Choroid plexus epithelial cell (primary cell): ENCODE results near the gene APH1B.
"Not testable (repeated sequence)": the region's sequence is repeated elsewhere in the genome, so short reads cannot be mapped to it uniquely, and the experiment has no call there.

Experiments used
- DNase-seq: peaks from one replicate; pipeline ENCODE4 v3.0.0-alpha.2; 2010; ENCODE audit warnings: low read depth
- H3K4me3 ChIP-seq: 2 replicates; pipeline ENCODE4 v1.5.1; 2011; ENCODE audit warnings: low read depth, mild to moderate bottlenecking, control low read depth, low read length, moderate library complexity
- TF ChIP-seq, protein P1 (sequence below): conservative IDR thresholded peaks from 2 replicates; pipeline ENCODE4 v1.5.1; 2011; ENCODE audit warnings: low read depth, mild to moderate bottlenecking, control low read depth, inconsistent platforms, low read length, moderate library complexity

APH1B gene

DNA sequence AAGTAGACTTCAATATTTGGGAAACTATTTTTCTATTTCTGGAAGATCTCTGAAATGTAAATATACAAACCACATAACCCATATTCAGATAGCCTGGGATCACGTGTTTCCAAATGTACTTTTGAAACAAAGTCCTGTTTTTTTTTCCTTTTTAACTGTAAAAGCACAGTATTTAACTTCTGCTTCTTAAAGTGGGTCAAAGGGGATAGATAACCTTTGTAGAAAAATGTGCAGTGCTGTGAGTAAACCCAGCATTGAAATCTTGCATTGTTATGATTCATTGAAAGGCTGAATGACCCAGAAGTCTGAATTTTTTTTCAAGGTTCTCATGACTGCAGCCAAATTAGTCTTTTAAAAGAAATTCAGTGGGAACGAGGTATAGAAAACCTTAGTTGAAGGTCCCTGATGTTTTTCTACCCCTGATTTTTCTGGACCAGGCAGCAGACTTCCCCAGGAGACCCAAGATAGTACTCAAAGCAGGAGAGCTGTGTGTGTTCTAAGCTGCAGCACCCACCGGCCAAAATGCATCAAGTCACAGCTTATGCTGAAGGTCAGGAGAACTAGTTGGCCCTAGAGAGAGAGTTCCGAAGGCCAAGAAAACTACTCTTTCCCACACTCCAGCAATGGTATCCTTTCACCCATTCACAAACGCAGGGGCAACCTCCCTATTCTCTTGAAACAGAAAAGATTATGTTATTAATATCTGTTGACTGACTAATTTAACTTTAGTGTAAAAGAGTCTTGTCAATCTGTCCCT, 43.6 kb upstream of the APH1B start:
- DNase-seq = peak; percentile 96
- peak overlapping the region; percentile 1 for H3K4me3 ChIP-seq
- TF ChIP-seq, protein P1, sequence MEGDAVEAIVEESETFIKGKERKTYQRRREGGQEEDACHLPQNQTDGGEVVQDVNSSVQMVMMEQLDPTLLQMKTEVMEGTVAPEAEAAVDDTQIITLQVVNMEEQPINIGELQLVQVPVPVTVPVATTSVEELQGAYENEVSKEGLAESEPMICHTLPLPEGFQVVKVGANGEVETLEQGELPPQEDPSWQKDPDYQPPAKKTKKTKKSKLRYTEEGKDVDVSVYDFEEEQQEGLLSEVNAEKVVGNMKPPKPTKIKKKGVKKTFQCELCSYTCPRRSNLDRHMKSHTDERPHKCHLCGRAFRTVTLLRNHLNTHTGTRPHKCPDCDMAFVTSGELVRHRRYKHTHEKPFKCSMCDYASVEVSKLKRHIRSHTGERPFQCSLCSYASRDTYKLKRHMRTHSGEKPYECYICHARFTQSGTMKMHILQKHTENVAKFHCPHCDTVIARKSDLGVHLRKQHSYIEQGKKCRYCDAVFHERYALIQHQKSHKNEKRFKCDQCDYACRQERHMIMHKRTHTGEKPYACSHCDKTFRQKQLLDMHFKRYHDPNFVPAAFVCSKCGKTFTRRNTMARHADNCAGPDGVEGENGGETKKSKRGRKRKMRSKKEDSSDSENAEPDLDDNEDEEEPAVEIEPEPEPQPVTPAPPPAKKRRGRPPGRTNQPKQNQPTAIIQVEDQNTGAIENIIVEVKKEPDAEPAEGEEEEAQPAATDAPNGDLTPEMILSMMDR = no peak

DNA sequence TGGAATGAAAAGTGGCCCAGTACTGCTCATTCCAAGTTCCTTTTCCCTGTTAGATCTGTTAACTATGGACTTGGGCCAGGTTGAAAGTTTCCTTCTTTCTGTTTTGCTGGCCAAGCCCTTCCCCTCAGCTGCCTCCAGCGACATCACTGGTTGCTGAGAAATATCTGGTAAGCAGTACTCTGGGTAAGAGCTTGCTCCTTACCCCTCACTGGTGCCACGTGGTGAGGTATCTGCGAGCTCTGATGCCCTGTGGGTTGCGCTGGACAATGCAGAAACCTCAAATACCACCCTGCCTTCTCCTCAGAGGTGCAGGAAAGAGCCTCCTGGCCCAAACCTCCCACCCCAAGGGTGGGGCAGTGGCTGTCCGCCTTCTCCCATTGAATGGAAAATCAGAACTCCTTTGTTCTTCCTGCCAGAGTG, 42.9 kb upstream of the APH1B start:
- DNase-seq = peak; percentile 91
- no peak overlapping the region for H3K4me3 ChIP-seq
- TF ChIP-seq, protein P1 = no peak

DNA sequence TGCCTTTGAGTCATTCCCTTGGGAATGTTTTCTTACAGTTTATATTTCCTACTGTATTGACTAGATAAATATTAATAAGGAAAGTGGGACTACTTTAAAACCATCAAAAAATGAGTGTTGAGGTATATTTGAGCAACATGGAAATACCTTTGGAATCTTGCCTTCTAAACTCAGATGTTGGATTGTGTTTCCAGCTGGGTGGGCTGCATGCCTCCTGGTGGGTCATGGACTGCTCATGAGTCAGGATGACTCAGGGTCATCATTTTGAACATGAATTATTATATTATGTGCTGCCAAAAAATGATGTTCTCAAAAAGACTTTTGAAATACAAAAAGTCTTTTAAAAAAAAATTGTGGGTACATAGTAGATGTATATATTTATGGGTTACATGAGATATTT, 41.1 kb upstream of the APH1B start:
- H3K4me3 ChIP-seq = no peak overlapping the region
- peak; percentile 89 for DNase-seq
- TF ChIP-seq, protein P1 = no peak

DNA sequence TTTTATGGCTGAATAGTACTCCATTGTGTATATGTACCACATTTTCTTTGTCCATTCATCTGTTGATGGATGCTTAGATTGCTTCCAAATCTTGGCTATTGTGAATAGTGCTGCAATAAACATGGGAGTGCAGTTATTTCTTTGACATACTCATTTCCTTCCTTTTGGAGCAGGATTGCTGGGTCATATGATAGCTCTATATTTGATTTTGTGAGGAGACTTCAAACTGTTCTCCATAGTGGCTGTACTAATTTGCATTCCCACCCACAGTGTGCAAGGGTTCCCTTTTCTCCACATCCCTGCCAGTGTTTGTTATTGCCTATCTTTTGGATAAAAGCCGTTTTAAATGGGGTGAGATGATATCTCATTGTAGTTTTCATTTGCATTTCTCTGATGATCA, 40.3 kb upstream of the APH1B start:
- H3K4me3 ChIP-seq, DNase-seq: not testable (repeated sequence)

DNA sequence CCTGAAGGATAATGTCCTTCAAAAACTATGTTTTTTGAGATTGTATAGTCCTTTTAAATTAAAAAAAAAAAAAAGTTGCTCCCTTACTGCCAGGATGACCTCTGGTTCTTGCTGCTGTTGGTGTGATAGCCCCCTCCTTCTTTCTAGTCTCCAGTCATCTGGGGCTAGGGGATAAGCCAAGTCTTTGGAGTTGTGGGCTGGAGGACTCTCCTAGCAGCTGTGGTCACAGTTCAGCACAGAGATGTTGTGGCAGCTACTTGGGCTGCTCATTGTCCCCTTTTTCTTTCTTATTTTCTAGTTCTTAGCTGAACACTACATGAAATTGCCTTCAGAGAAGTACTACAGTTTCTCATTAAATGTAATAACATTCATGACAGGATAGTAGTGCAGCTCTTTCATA, 39.2 kb upstream of the APH1B start:
- no peak overlapping the region for H3K4me3 ChIP-seq
- DNase-seq = no peak
- TF ChIP-seq, protein P1 = no peak

DNA sequence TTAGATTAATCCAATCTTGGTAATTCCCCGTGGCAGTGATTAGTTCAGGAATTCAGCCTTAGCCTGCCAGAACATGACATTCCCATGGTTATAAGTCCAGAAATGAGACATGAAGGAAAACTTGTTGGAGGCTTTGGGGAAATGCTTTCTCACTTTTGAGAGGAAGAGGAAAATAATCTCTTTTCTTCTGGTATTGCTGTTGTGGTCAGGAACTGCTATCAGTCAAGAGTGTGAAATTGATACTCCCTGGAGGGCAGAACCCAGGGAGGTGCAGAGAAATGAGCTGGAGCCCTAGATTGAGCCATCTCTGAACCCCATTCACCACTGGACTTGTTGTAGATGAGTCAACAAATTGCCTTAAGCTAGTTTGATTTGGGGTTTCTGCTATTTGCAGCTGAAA, 38.6 kb upstream of the APH1B start:
- H3K4me3 ChIP-seq = no peak overlapping the region
- TF ChIP-seq, protein P1 = no peak
- peak; percentile 91 for DNase-seq

DNA sequence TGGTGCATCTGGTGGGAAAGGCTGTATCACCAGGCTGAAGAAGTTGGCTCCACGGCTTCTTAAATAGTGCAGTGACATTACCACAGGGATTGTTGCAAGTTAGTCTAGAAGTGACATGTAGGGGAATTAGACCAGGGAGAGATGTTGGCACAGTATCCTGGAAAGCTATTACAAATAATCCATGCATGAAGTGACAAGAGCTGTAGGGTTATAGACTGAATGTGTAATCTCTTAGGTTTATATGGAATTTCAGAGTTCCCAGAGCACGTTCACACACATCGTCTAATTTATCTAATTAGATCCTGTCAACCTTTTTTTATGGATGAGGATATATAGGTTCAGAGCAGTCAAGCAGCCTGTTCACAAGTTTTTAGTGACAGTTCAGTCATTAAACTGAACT, 37.3 kb upstream of the APH1B start:
- no peak overlapping the region for H3K4me3 ChIP-seq
- DNase-seq = no peak
- TF ChIP-seq, protein P1 = no peak

DNA sequence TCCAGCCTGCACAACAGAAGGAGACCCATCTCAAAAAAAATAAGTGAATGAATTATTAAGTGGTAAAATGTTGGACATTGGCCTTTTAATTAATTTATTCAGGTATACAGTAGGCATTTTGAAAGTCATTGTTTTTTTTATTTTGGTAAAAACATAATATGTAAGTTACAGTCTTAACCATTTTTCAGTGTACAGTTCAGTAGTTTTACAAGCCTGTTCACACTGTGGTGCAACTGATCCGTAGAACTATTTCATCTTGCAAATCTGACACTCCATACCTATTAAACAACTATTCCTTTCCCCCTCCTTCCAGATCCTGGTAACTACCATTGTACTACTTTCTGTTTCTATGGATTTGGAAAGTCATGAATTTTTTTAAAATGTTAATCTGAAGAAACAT, 36.1 kb upstream of the APH1B start:
- TF ChIP-seq, protein P1 = no peak
- H3K4me3 ChIP-seq = no peak overlapping the region
- no peak for DNase-seq
